GM12878 (cell line): ENCODE results near the gene NOL7. TPM values are rescaled to one million over a fixed set of nuclear protein-coding genes. Genes with fewer than 3 reads are reported as not detected.

ENCODE experiments used
- ATAC-seq: fragments of 200-7000 bp; cut with Tn5 transposase; 3 replicates; pipeline ENCODE4 v1.9.1; 2020; ENCODE audit warnings: mild to moderate bottlenecking, moderate library complexity
- BruUV-seq: library from RNA; stranded (reverse); fragments of 400-500 nt; replicated peaks from 2 replicates; lab custom pipeline; 2021; lab: Mats Ljungman, UMichigan
- CTCF ChIA-PET: fragments of 300-600 bp; sonication (Branson Sonifier 250); formaldehyde crosslinking; extraction: SDS; loops from one replicate; lab custom pipeline; 2021; ENCODE audit warnings: inconsistent platforms; lab: Yijun Ruan, JAX
- POLR2A ChIA-PET: fragments of 350-600 bp; formaldehyde crosslinking; extraction: SDS; loops from one replicate; lab custom pipeline; 2021; ENCODE audit warnings: inconsistent platforms; lab: Charles Lee
- RAD21 ChIA-PET: fragments of 300-600 bp; sonication (Branson Sonifier 250); formaldehyde crosslinking; loops from one replicate; lab custom pipeline; 2023; ENCODE audit warnings: antibody characterized with exemption; ENCODE audit not compliant: unreplicated experiment; lab: Charles Lee
- SMC1A ChIA-PET: fragments of 300-600 bp; sonication (Branson Sonifier 250); formaldehyde crosslinking; loops from one replicate; lab custom pipeline; 2023; ENCODE audit not compliant: unreplicated experiment, uncharacterized antibody; lab: Charles Lee
- DNase-seq: peaks from one replicate; pipeline ENCODE4 v3.0.0-alpha.2; 2011; ENCODE audit warnings: low read depth, low spot score
- FAIRE-seq: peaks from 3 replicates; lab custom pipeline; 2011; peaks lifted over from hg19 to GRCh38; lab: Jason Lieb, UNC
- H2AFZ ChIP-seq: 2 replicates; pipeline ENCODE4 v1.6.0; 2011; ENCODE audit warnings: low read depth, low read length, control low read depth; ENCODE audit not compliant: control insufficient read depth
- H3K27ac ChIP-seq: 2 replicates; pipeline ENCODE4 v1.5.1; 2011; ENCODE audit warnings: control low read depth; ENCODE audit not compliant: control insufficient read depth, insufficient read depth
- H3K27me3 ChIP-seq, 2 experiments: replicated peaks in 1 of 2; 2 replicates each; pipeline versions ENCODE4 v1.6.0 to v1.6.1; 2011; ENCODE audit warnings: low read length in 1 of 2; ENCODE audit not compliant: control insufficient read depth in 2 of 2, insufficient read depth in 2 of 2
- H3K36me3 ChIP-seq, 2 experiments: 2 replicates each; pipeline ENCODE4 v1.5.1; 2011; ENCODE audit warnings: low read length in 1 of 2; ENCODE audit not compliant: control insufficient read depth in 2 of 2, insufficient read depth in 2 of 2
- H3K4me1 ChIP-seq: 2 replicates; pipeline ENCODE4 v1.6.1; 2011; ENCODE audit warnings: mild to moderate bottlenecking, low read length, moderate library complexity, mixed read lengths; ENCODE audit not compliant: control insufficient read depth, insufficient read depth
- H3K4me2 ChIP-seq: 2 replicates; pipeline ENCODE4 v1.6.0; 2011; ENCODE audit warnings: control low read depth; ENCODE audit not compliant: control insufficient read depth, insufficient read depth
- H3K4me3 ChIP-seq: fragments of 200-600 bp; sonication (generic); 2 replicates; pipeline ENCODE4 v1.5.1; 2016
- H3K79me2 ChIP-seq: 2 replicates; pipeline ENCODE4 v1.6.0; 2011; ENCODE audit warnings: low read length; ENCODE audit not compliant: control insufficient read depth, insufficient read depth
- H3K9ac ChIP-seq: 2 replicates; pipeline ENCODE4 v1.8.0; 2011; ENCODE audit warnings: low read length, control low read depth, mixed read lengths; ENCODE audit not compliant: control insufficient read depth, insufficient read depth
- H3K9me3 ChIP-seq: replicated peaks from 3 replicates; pipeline ENCODE4 v1.5.1; 2011; ENCODE audit warnings: mild to moderate bottlenecking, low read length; ENCODE audit not compliant: control insufficient read depth, insufficient read depth
- H4K20me1 ChIP-seq: 2 replicates; pipeline ENCODE4 v1.6.0; 2011; ENCODE audit not compliant: control insufficient read depth, insufficient read depth
- BACH1 ChIP-seq: fragments of 450-650 bp; IDR thresholded peaks from 2 replicates; pipeline ENCODE4 v1.6.1; 2017; ENCODE audit warnings: mild to moderate bottlenecking, borderline replicate concordance
- JUNB ChIP-seq: IDR thresholded peaks from 2 replicates; pipeline ENCODE4 v1.6.1; 2016; ENCODE audit warnings: antibody characterized with exemption, mild to moderate bottlenecking
- NBN ChIP-seq: fragments of 450-650 bp; IDR thresholded peaks from 2 replicates; pipeline ENCODE4 v1.6.1; 2016
- NR2C1 ChIP-seq: fragments of 450-650 bp; IDR thresholded peaks from 2 replicates; pipeline ENCODE4 v1.6.1; 2017; ENCODE audit warnings: antibody characterized with exemption, mild to moderate bottlenecking, moderate library complexity
- NR2F1 ChIP-seq: fragments of 450-650 bp; conservative IDR thresholded peaks from 2 replicates; pipeline ENCODE4 v1.6.1; 2017; ENCODE audit warnings: mild to moderate bottlenecking
- SREBF2 ChIP-seq: IDR thresholded peaks from 2 replicates; pipeline ENCODE4 v1.6.1; 2012; ENCODE audit warnings: mild to moderate bottlenecking, low read length
- TCF7 ChIP-seq: IDR thresholded peaks from 2 replicates; pipeline ENCODE4 v1.6.1; 2014; ENCODE audit warnings: antibody characterized with exemption, borderline replicate concordance
- WGBS: methylation state at CpG from one replicate; pipeline ENCODE4 v1.1.6; 2016; ENCODE audit warnings: low lambda C conversion rate; ENCODE audit not compliant: insufficient replicate concordance, insufficient coverage; ENCODE audit errors: missing lambda C conversion rate; 5-methylcytosine and 5-hydroxymethylcytosine counted together
- in situ Hi-C: fragments of 300-500 bp; cut with MboI; formaldehyde crosslinking; loops from 9 replicates; pipeline ENCODE4 v1.14.3; 2018; ENCODE audit warnings: mixed read lengths
- intact Hi-C: fragments of 100-400 bp; cut with micrococcal nuclease; formaldehyde crosslinking; loops from one replicate; pipeline ENCODE4 v1.14.2; 2022; ENCODE audit not compliant: unreplicated experiment
- polyA plus RNA-seq, 11 experiments: library from polyadenylated mRNA; depleted of rRNA in 4 of 11; unstranded in 6 of 11; stranded (reverse) in 5 of 11; fragments of >200 nt; fragmentation: Nextera tagmentation in 4 of 11; fragmentation: Illumina TruSeq in 1 of 11; extraction: Ambion mirVana in 4 of 11; extraction: Trizol in 1 of 11; gene quantifications; 1 replicate in 1 of 11; 2 replicates in 10 of 11; pipeline versions ENCODE4 v1.2.1 to v1.2.3, GENCODE V29; 2011 to 2016; ENCODE audit warnings: inconsistent platforms in 2 of 11, missing spikeins in 2 of 11, low read depth in 1 of 11
- total RNA-seq, 4 experiments: library from RNA; depleted of rRNA in 3 of 4; stranded (reverse); fragments of >200 nt in 3 of 4; fragmentation: Illumina TruSeq in 1 of 4; extraction: Trizol in 1 of 4; gene quantifications; 2 replicates each; pipeline versions ENCODE4 v1.2.1 to v1.2.3, GENCODE V29; 2013 to 2021
- TF ChIP-seq, protein P1 (sequence below): IDR thresholded peaks from 2 replicates; pipeline ENCODE4 v1.6.1; 2012; ENCODE audit warnings: mild to moderate bottlenecking, low read depth, low read length
- TF ChIP-seq, protein P2 (sequence below): fragments of 450-650 bp; IDR thresholded peaks from 2 replicates; pipeline ENCODE4 v1.6.1; 2017; ENCODE audit warnings: antibody characterized with exemption, mild to moderate bottlenecking, moderate library complexity

The NOL7 gene
- total and polyA plus RNA-seq, 10 of the 15 experiments (the other 5 are each of a cell fraction or from before 2014, with no cell fraction given), result 12.2 to 222 (median 86.2) TPM

DNA sequence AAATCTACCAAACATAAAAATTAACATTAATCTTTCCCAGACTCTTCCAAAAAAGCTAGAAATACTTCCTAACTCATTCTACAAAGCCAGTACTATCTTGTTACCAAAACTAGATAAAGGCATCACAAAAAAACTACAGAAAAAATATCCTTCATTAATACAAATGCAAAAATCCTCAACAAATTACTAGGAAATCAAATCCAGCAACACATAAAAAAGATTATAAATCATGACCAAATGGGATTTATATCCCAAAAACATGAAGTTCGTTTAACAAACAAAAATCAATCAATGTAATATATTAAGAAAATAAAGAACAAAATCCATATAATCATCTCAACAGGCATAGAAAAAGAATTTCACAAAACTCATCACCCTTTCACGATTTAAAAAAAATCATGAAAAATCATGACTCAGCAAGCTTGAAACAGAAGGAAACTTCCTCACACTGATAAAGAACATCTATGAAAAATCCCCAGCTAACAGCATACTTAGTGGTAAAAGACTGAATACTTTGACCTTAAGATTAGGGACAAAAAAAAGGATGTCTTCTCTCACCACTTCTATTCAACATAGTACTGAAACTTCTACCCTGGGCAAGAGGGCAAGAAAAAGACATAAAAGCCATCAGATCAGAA is 53.3 kb downstream of the NOL7 start:
- no peaks in the 10 kb centered on the region for H3K36me3 ChIP-seq

More for the DNA sequence above, 53.3 kb downstream of the NOL7 start:
- peaks cover 56% of the 10 kb centered on the region for H3K79me2 ChIP-seq
- no peaks in the 10 kb centered on the region; the same call in 1 of the 3 replicates for H3K9me3 ChIP-seq
- SMC1A ChIA-PET, result interaction anchor here (1.1 to 5.4 kb wide), 4 partner anchors 12 to 52 kb away, joined by 3 to 32 read pairs (median 5); no protein-coding TSS in a partner anchor
- BruUV-seq, result no TSS peak
- H4K20me1 ChIP-seq, result no peaks in the 10 kb centered on the region
- ATAC-seq (peak; percentile 89), FAIRE-seq (peak; percentile 35), DNase-seq (peak; percentile 49)
- intact Hi-C loops, result no loop called here
- WGBS, result 13% methylated on average over 2 of the region's 2 CpGs
- RAD21 ChIA-PET, result interaction anchor here (1.0 to 1.3 kb wide), 2 partner anchors 41 to 126 kb away, joined by 3 to 4 read pairs; no protein-coding TSS in a partner anchor
- 0 out of 2 replicates have a peak, but pooled peaks cover 3% of the 10 kb centered on the region for H3K4me1 ChIP-seq
- H3K4me3 ChIP-seq, result no peak overlapping the region
- no peaks in the 10 kb centered on the region for H3K27me3 ChIP-seq
- H3K9ac ChIP-seq, result no peak overlapping the region
- POLR2A ChIA-PET, result interaction anchor here (0.5 to 1.2 kb wide), 2 partner anchors 12 to 37 kb away, joined by 3 read pairs; no protein-coding TSS in a partner anchor
- in situ Hi-C loops, result no loop called here
- CTCF ChIA-PET, result interaction anchor here (0.6 to 1.6 kb wide), 3 partner anchors 52 to 481 kb away, joined by 3 to 4 read pairs (median 3); partner anchors contain the start of gene NOL7
- TF ChIP-seq, protein P1, sequence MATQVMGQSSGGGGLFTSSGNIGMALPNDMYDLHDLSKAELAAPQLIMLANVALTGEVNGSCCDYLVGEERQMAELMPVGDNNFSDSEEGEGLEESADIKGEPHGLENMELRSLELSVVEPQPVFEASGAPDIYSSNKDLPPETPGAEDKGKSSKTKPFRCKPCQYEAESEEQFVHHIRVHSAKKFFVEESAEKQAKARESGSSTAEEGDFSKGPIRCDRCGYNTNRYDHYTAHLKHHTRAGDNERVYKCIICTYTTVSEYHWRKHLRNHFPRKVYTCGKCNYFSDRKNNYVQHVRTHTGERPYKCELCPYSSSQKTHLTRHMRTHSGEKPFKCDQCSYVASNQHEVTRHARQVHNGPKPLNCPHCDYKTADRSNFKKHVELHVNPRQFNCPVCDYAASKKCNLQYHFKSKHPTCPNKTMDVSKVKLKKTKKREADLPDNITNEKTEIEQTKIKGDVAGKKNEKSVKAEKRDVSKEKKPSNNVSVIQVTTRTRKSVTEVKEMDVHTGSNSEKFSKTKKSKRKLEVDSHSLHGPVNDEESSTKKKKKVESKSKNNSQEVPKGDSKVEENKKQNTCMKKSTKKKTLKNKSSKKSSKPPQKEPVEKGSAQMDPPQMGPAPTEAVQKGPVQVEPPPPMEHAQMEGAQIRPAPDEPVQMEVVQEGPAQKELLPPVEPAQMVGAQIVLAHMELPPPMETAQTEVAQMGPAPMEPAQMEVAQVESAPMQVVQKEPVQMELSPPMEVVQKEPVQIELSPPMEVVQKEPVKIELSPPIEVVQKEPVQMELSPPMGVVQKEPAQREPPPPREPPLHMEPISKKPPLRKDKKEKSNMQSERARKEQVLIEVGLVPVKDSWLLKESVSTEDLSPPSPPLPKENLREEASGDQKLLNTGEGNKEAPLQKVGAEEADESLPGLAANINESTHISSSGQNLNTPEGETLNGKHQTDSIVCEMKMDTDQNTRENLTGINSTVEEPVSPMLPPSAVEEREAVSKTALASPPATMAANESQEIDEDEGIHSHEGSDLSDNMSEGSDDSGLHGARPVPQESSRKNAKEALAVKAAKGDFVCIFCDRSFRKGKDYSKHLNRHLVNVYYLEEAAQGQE, result no peak
- TF ChIP-seq TCF7, result no peak
- TF ChIP-seq, protein P2, sequence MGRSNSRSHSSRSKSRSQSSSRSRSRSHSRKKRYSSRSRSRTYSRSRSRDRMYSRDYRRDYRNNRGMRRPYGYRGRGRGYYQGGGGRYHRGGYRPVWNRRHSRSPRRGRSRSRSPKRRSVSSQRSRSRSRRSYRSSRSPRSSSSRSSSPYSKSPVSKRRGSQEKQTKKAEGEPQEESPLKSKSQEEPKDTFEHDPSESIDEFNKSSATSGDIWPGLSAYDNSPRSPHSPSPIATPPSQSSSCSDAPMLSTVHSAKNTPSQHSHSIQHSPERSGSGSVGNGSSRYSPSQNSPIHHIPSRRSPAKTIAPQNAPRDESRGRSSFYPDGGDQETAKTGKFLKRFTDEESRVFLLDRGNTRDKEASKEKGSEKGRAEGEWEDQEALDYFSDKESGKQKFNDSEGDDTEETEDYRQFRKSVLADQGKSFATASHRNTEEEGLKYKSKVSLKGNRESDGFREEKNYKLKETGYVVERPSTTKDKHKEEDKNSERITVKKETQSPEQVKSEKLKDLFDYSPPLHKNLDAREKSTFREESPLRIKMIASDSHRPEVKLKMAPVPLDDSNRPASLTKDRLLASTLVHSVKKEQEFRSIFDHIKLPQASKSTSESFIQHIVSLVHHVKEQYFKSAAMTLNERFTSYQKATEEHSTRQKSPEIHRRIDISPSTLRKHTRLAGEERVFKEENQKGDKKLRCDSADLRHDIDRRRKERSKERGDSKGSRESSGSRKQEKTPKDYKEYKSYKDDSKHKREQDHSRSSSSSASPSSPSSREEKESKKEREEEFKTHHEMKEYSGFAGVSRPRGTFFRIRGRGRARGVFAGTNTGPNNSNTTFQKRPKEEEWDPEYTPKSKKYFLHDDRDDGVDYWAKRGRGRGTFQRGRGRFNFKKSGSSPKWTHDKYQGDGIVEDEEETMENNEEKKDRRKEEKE, result no peak
- peak; percentile 58; the same call in 1 of the 2 replicates for TF ChIP-seq NBN
- TF ChIP-seq NR2C1, result no peak
- TF ChIP-seq JUNB, result peak; percentile 23; the same call in 1 of the 2 replicates
- peak; percentile 90; the same call in 1 of the 2 replicates for TF ChIP-seq BACH1
- TF ChIP-seq NR2F1, result peak; percentile 37; the same call in 1 of the 2 replicates
- TF ChIP-seq SREBF2, result no peak
- no peak overlapping the region for H2AFZ ChIP-seq
- peak overlapping the region; percentile 23; the same call in 1 of the 2 replicates for H3K4me2 ChIP-seq
- H3K27ac ChIP-seq, result peak overlapping the region; percentile 52
